ENCODE measurements around the gene CHRND. TPM values are rescaled to one million over a fixed set of nuclear protein-coding genes. Genes with fewer than 3 reads are reported as not detected.

Gene CHRND
- total RNA-seq, 1 experiment from 2014 or later, result not detected

DNA sequence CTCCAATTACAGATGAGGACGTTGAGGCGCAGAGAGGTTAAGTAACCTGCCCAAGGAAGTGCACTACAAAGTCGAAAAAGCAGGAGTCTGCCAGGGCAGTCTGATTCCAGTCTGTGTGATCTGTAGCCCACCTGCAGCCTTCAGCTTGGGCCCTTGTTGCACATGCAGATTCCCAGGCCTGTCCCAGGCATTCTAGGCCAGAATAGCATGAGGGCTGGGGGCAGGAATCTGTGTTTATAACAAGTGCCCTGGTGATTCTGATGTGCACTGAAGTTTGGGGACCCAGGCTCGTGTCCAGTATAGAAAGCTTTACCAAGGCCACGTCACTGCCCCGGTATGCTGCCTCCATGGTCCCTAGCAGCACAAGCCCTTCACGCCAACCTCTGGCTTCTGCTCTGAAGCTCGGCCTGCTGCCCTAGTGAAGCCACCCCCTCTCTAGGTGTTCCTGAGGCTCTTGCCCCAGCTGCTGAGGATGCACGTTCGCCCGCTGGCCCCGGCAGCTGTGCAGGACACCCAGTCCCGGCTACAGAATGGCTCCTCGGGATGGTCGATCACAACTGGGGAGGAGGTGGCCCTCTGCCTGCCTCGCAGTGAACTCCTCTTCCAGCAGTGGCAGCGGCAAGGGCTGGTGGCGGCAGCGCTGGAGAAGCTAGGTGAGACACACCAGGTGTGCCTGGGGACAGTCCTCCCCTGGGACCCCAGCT is 18.1 kb downstream of the CHRND start:
- peaks cover 22% of the 10 kb centered on the region for H3K36me3 Mint-ChIP-seq (ENCODE audit: insufficient read depth, unreplicated experiment)
- H3K27me3 Mint-ChIP-seq (ENCODE audit: insufficient read depth, unreplicated experiment), result no peaks in the 10 kb centered on the region
- no peak for DNase-seq

DNA sequence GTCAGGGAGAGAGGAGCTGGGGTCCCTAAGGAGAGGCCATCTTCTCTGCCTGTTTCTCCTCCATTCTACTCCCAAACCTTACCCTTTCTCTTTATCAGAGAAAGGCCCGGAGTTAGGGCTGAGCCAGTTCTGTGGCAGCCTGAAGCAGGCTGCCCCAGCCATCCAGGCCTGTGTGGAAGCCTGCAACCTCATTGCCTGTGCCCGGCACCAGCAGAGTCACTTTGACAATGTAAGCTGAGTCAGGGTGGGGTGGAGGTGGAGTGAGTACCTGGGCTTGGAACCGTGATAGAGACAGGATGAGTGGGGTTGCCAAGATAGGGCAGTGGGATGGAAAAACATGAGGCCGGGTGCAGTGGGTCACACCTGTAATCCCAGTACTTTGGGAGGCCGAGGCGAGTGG is 18.7 kb downstream of the CHRND start:
- Histone ChIP-seq H3K4me1 (no peaks in the 10 kb centered on the region), H3K9me3 (no peaks in the 10 kb centered on the region), H3K4me3 (ENCODE audit: low read depth, low read length) (no peak overlapping the region), H3K27me3 (replicated peaks; ENCODE audit: control insufficient read depth, insufficient read depth, low read length) (no peaks in the 10 kb centered on the region), H3K36me3 (ENCODE audit: control insufficient read depth, insufficient read depth, low read length) (no peaks in the 10 kb centered on the region)
- CTCF ChIA-PET, result no interaction called here
- no TSS peak for BruUV-seq (replicated peaks)
- Mint-ChIP-seq H3K4me3 (ENCODE audit: unreplicated experiment) (no peak overlapping the region), H3K9me3 (ENCODE audit: unreplicated experiment) (no peaks in the 10 kb centered on the region), H3K27ac (ENCODE audit: unreplicated experiment) (no peak overlapping the region), H3K4me1 (ENCODE audit: low read depth, unreplicated experiment) (no peaks in the 10 kb centered on the region), H3K36me3 (ENCODE audit: insufficient read depth, unreplicated experiment) (peaks cover 22% of the 10 kb centered on the region), H3K27me3 (ENCODE audit: insufficient read depth, unreplicated experiment) (no peaks in the 10 kb centered on the region)
- TF ChIP-seq CTCF (IDR thresholded peaks at IDR 0.05; ENCODE audit: insufficient read depth in 1 of 2, low read depth in 1 of 2, low read length in 1 of 2, severe bottlenecking in 1 of 2, unreplicated experiment in 1 of 2), result no peak
- POLR2A ChIA-PET, result no interaction called here
- DNase-seq, result no peak
- intact Hi-C loops (cut with micrococcal nuclease; ENCODE audit: unreplicated experiment), result no loop called here

More for the DNA sequence above, 18.1 kb downstream of the CHRND start:
- POLR2A ChIA-PET, result no interaction called here
- Histone ChIP-seq H3K36me3 (ENCODE audit: control insufficient read depth, insufficient read depth, low read length) (no peaks in the 10 kb centered on the region), H3K27me3 (replicated peaks; ENCODE audit: control insufficient read depth, insufficient read depth, low read length) (no peaks in the 10 kb centered on the region), H3K4me3 (ENCODE audit: low read depth, low read length) (no peak overlapping the region), H3K9me3 (no peaks in the 10 kb centered on the region), H3K4me1 (no peaks in the 10 kb centered on the region)
- Mint-ChIP-seq H3K9me3 (ENCODE audit: unreplicated experiment) (no peaks in the 10 kb centered on the region), H3K4me1 (ENCODE audit: low read depth, unreplicated experiment) (no peaks in the 10 kb centered on the region), H3K27ac (ENCODE audit: unreplicated experiment) (no peak overlapping the region), H3K4me3 (ENCODE audit: unreplicated experiment) (no peak overlapping the region)
- BruUV-seq (replicated peaks), result no TSS peak
- intact Hi-C loops (cut with micrococcal nuclease; ENCODE audit: unreplicated experiment), result no loop called here
- TF ChIP-seq CTCF (IDR thresholded peaks at IDR 0.05; ENCODE audit: insufficient read depth in 1 of 2, low read depth in 1 of 2, low read length in 1 of 2, severe bottlenecking in 1 of 2, unreplicated experiment in 1 of 2), result no peak
- CTCF ChIA-PET, result no interaction called here

DNA sequence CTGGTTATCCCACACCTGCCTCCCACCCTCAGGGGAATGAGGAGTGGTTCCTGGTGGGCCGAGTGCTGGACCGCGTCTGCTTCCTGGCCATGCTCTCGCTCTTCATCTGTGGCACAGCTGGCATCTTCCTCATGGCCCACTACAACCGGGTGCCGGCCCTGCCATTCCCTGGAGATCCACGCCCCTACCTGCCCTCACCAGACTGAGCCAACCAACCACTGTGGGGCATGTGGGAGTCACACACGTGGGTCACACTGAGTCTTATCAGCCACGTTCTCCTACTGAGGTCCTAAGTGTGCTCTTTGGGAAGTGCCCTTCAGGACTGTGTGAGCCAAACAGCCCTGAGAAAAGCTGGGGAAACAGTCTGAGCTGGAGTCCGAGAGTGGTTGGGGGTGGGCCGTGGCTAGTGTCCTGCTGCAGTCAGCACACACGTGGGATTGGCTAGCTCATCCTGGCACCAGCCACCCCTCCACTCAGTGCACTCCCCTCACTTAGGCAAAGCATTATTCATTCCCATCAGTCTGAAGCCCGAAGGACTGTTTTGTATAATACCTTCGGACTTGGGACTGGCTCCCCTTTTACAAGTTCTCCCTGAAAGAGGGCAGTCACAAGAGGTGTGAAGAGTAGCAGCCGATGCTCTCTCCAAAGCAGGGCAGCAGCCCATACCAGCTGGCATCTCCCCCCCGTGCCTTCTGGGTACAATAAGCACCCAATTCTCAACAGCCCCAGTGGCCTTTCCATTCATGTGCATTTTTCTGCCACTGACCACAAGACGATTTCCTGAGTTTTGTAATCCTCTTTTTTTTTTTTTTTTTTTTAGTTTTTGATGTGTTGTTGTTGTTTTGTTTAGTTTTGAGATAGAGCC is 19.8 kb downstream of the CHRND start:
- DNase-seq, result no peak
- H3K27me3 ChIP-seq (replicated peaks; ENCODE audit: control insufficient read depth, insufficient read depth, low read length), result no peaks in the 10 kb centered on the region
- no peaks in the 10 kb centered on the region for H3K27me3 Mint-ChIP-seq (ENCODE audit: insufficient read depth, unreplicated experiment)
- intact Hi-C loops (cut with micrococcal nuclease; ENCODE audit: unreplicated experiment), result no loop called here
- H3K9me3 ChIP-seq, result no peaks in the 10 kb centered on the region
- no peak overlapping the region for H3K4me3 Mint-ChIP-seq (ENCODE audit: unreplicated experiment)
- POLR2A ChIA-PET, result no interaction called here
- H3K27ac Mint-ChIP-seq (ENCODE audit: unreplicated experiment), result no peak overlapping the region
- peaks cover 23% of the 10 kb centered on the region for H3K36me3 Mint-ChIP-seq (ENCODE audit: insufficient read depth, unreplicated experiment)
- CTCF ChIA-PET, result no interaction called here
- TF ChIP-seq CTCF (IDR thresholded peaks at IDR 0.05; ENCODE audit: insufficient read depth in 1 of 2, low read depth in 1 of 2, low read length in 1 of 2, severe bottlenecking in 1 of 2, unreplicated experiment in 1 of 2), result no peak
- H3K4me3 ChIP-seq (ENCODE audit: low read depth, low read length), result no peak overlapping the region
- H3K36me3 ChIP-seq (ENCODE audit: control insufficient read depth, insufficient read depth, low read length), result no peaks in the 10 kb centered on the region
- H3K4me1 Mint-ChIP-seq (ENCODE audit: low read depth, unreplicated experiment), result no peaks in the 10 kb centered on the region
- H3K4me1 ChIP-seq, result no peaks in the 10 kb centered on the region
- no peaks in the 10 kb centered on the region for H3K9me3 Mint-ChIP-seq (ENCODE audit: unreplicated experiment)
- BruUV-seq (replicated peaks), result no TSS peak
